Limb (tissue), 2 donors: ENCODE results near the gene PRTG.

Experiments
- DNase-seq, 2 donors: peaks; one replicate each; pipeline ENCODE4 v3.0.0-alpha.2; 2016; ENCODE audit errors: extremely low spot score in 2 of 2

The PRTG gene

DNA sequence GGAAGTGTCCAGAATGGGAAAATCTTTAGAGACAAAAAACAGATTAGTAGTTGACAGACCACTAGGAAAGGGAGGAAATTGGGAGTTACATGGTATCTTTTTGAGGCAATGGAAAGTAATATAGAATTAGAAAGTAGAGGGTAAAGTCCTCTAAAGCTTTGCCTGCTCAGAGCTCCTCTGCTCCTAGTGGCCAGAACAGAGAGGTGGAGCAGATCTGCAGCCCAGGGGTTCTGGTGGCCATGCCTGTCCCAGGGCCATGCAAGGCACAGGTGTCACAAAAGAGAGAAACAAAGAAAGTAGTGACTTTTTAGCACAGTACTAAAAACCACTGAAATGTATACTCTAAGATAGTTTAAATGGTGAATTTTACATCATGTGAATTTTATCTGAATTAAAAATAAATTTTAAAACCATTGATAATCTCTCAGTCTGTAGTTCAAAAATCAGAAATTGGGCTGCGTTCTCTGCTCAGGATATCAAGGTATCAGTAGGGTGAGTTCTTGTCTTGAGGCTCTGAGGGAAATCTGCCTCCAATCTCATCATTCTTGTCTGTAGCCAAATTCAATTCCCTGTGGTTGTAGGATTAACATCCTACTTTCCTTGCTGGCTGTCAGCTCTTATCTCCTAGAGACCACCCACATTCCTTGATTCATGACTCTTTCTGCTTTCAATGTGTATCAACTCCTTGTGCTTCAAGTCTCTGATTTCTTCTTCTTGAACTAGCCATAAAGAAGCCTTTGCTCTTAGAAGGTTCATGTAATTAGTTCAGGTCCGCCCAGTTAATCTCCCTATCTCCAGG, 178.4 kb downstream of the PRTG start:
- no peak for DNase-seq

DNA sequence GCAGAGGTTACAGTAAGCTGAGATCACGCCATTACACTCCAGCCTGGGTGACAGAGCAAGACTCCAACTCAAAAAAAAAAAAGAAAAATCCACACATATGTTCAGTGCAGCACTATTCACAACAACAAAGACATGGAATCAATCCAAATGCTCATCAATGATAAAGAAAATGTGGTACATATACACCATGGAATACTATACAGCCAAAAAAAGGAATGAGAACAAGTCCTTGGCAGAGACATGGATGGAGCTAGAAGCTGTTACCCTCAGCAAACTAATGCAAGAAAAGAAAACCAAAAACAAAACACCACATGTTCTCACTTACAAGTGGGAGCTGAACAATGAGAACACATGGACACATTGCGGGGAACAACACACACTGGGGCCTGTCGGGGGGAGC, 180.4 kb downstream of the PRTG start:
- DNase-seq, result no peak
